CD4-positive, alpha-beta T cell (primary cell): ENCODE results near the gene GRM4. TPM values are rescaled to one million over a fixed set of nuclear protein-coding genes. Genes with fewer than 3 reads are reported as not detected.

ENCODE experiments used
- ATAC-seq: fragments of 200-7000 bp; cut with Tn5 transposase; one replicate; pipeline ENCODE4 v1.10.0; 2022; ENCODE audit warnings: mild to moderate bottlenecking; ENCODE audit not compliant: poor library complexity
- CTCF ChIA-PET: fragments of 350-600 bp; sonication (Branson Sonifier 250); formaldehyde crosslinking; loops from one replicate; lab custom pipeline; 2021; ENCODE audit warnings: antibody characterized with exemption, inconsistent platforms; lab: Charles Lee
- POLR2A ChIA-PET: fragments of 350-600 bp; sonication (Branson Sonifier 250); formaldehyde crosslinking; loops from one replicate; lab custom pipeline; 2021; ENCODE audit warnings: antibody characterized with exemption, inconsistent platforms; lab: Charles Lee
- DNase-seq, 14 experiments: peaks; one replicate each; pipeline ENCODE4 v3.0.0-alpha.2; 2013 to 2020; ENCODE audit warnings: mixed read lengths in 2 of 14
- H3K27ac ChIP-seq, 2 donors: one replicate each; pipeline versions ENCODE4 v1.5.1 to v1.7.0; 2013; ENCODE audit warnings: low read length in 2 of 2, low read depth in 1 of 2, mild to moderate bottlenecking in 1 of 2
- H3K27me3 ChIP-seq, 2 experiments: 1 replicate in 1 of 2; 2 replicates in 1 of 2; pipeline versions ENCODE4 v1.6.1 to v1.7.0; 2013; ENCODE audit warnings: low read length in 2 of 2, control low read depth in 1 of 2, mild to moderate bottlenecking in 1 of 2, moderate library complexity in 1 of 2; ENCODE audit not compliant: insufficient read depth in 2 of 2, control insufficient read depth in 1 of 2
- H3K36me3 ChIP-seq: one replicate; pipeline ENCODE4 v1.6.1; 2013; ENCODE audit warnings: low read length, control low read depth; ENCODE audit not compliant: insufficient read depth
- H3K4me1 ChIP-seq: one replicate; pipeline ENCODE4 v1.6.1; 2013; ENCODE audit warnings: low read length, control low read depth; ENCODE audit not compliant: insufficient read depth
- H3K4me3 ChIP-seq: one replicate; pipeline ENCODE4 v1.5.1; 2013; ENCODE audit warnings: mild to moderate bottlenecking, low read length, moderate library complexity
- H3K9me3 ChIP-seq, 2 experiments: 1 replicate in 1 of 2; 2 replicates in 1 of 2; pipeline versions ENCODE4 v1.6.1 to v1.7.0; 2013; ENCODE audit warnings: low read length in 2 of 2, mild to moderate bottlenecking in 2 of 2, control low read depth in 1 of 2, moderate library complexity in 1 of 2; ENCODE audit not compliant: control insufficient read depth in 1 of 2, insufficient read depth in 1 of 2
- H3K27ac Mint-ChIP-seq: one replicate; pipeline ENCODE4 v1.8.0; 2020; ENCODE audit warnings: mixed read lengths
- H3K27me3 Mint-ChIP-seq: one replicate; pipeline ENCODE4 v1.8.0; 2021; ENCODE audit warnings: mixed read lengths
- H3K36me3 Mint-ChIP-seq: one replicate; pipeline ENCODE4 v1.8.0; 2021; ENCODE audit warnings: low read depth, mixed read lengths
- H3K4me1 Mint-ChIP-seq: one replicate; pipeline ENCODE4 v1.8.0; 2021; ENCODE audit warnings: low read depth, mixed read lengths
- H3K4me3 Mint-ChIP-seq: one replicate; pipeline ENCODE4 v1.8.0; 2020; ENCODE audit warnings: mild to moderate bottlenecking, mixed read lengths
- H3K9me3 Mint-ChIP-seq: one replicate; pipeline ENCODE4 v1.8.0; 2020; ENCODE audit warnings: mixed read lengths
- CTCF ChIP-seq: fragments of 200-600 bp; IDR thresholded peaks from one replicate; pipeline ENCODE4 v1.8.0; 2022; ENCODE audit warnings: antibody characterized with exemption, mild to moderate bottlenecking
- intact Hi-C, 2 experiments: fragments of 100-400 bp; cut with DNase I in 1 of 2; cut with micrococcal nuclease in 1 of 2; formaldehyde crosslinking; loops; one replicate each; pipeline versions ENCODE4 v1.15.1 to v1.9.0; 2023 to 2025; cut with DNase I, micrococcal nuclease
- total RNA-seq, 174 experiments: library from RNA in 2 of 174; stranded (reverse) in 2 of 174; gene quantifications; one replicate each; pipeline ENCODE4 v1.2.3 and lab custom pipeline; 2021 to 2026

The GRM4 gene
- total RNA-seq, 2 experiments from 2014 or later: 0.08 TPM; not detected in 1

GRCh38 chr6:34177181-34177591, 31.3 kb upstream of the GRM4 start:
- no peak overlapping the region for H3K4me3 ChIP-seq
- H3K4me1 Mint-ChIP-seq: peaks cover 12% of the 10 kb centered on the region
- no peaks in the 10 kb centered on the region for H3K9me3 ChIP-seq
- ATAC-seq: no peak
- H3K27me3 ChIP-seq: no peaks in the 10 kb centered on the region
- no peak overlapping the region for H3K27ac Mint-ChIP-seq
- no peaks in the 10 kb centered on the region for H3K27me3 Mint-ChIP-seq
- no peak for DNase-seq
- H3K4me3 Mint-ChIP-seq: no peak overlapping the region
- no peaks in the 10 kb centered on the region for H3K36me3 ChIP-seq
- ChIA-PET CTCF (interaction anchor here (1.5 kb wide), 1 partner anchor 13 kb away, joined by 3 read pairs; no protein-coding TSS in a partner anchor), POLR2A (no interaction called here)
- H3K27ac ChIP-seq: no peak overlapping the region
- no peak for TF ChIP-seq CTCF
- no peaks in the 10 kb centered on the region for H3K36me3 Mint-ChIP-seq
- H3K9me3 Mint-ChIP-seq: no peaks in the 10 kb centered on the region
- H3K4me1 ChIP-seq: peaks cover 24% of the 10 kb centered on the region
- intact Hi-C loops: no loop called here

GRCh38 chr6:34176261-34177031, 30.6 kb upstream of the GRM4 start:
- no peaks in the 10 kb centered on the region for H3K9me3 ChIP-seq
- no peaks in the 10 kb centered on the region for H3K27me3 ChIP-seq
- H3K27ac ChIP-seq: no peak overlapping the region
- CTCF ChIA-PET: no interaction called here
- H3K4me3 Mint-ChIP-seq: no peak overlapping the region
- H3K27ac Mint-ChIP-seq: no peak overlapping the region
- peaks cover 16% of the 10 kb centered on the region for H3K4me1 ChIP-seq
- no peaks in the 10 kb centered on the region for H3K36me3 Mint-ChIP-seq
- no peak for TF ChIP-seq CTCF
- no peak overlapping the region for H3K4me3 ChIP-seq
- H3K9me3 Mint-ChIP-seq: no peaks in the 10 kb centered on the region
- POLR2A ChIA-PET: interaction anchor here (1.2 kb wide), 1 partner anchor 12 kb away, joined by 3 read pairs; no protein-coding TSS in a partner anchor
- ATAC-seq (no peak), DNase-seq (no peak)
- intact Hi-C loops: no loop called here
- H3K4me1 Mint-ChIP-seq: peaks cover 10% of the 10 kb centered on the region
- no peaks in the 10 kb centered on the region for H3K27me3 Mint-ChIP-seq
- no peaks in the 10 kb centered on the region for H3K36me3 ChIP-seq

GRCh38 chr6:34174846-34175399, 29.0 kb upstream of the GRM4 start:
- H3K27ac ChIP-seq: no peak overlapping the region
- H3K4me3 ChIP-seq: no peak overlapping the region
- peaks cover 15% of the 10 kb centered on the region for H3K4me1 Mint-ChIP-seq
- ATAC-seq (no peak), DNase-seq (no peak)
- no peaks in the 10 kb centered on the region for H3K9me3 ChIP-seq
- POLR2A ChIA-PET: no interaction called here
- intact Hi-C loops: no loop called here
- peaks cover 15% of the 10 kb centered on the region for H3K4me1 ChIP-seq
- H3K36me3 ChIP-seq: no peaks in the 10 kb centered on the region
- no peak for TF ChIP-seq CTCF
- CTCF ChIA-PET: no interaction called here
- no peaks in the 10 kb centered on the region for H3K27me3 ChIP-seq
- H3K27me3 Mint-ChIP-seq: no peaks in the 10 kb centered on the region
- H3K36me3 Mint-ChIP-seq: no peaks in the 10 kb centered on the region
- H3K27ac Mint-ChIP-seq: no peak overlapping the region
- H3K4me3 Mint-ChIP-seq: no peak overlapping the region
- no peaks in the 10 kb centered on the region for H3K9me3 Mint-ChIP-seq
